K562 (cell line): Measurements from ENCODE around the gene TRMT10B. TPM values are rescaled to one million over a fixed set of nuclear protein-coding genes. Genes with fewer than 3 reads are reported as not detected.

Experiments
- ARID1B ChIP-seq: fragments of 450-650 bp; IDR thresholded peaks from 2 replicates; pipeline ENCODE4 v1.6.1; 2016; ENCODE audit warnings: antibody characterized with exemption, mild to moderate bottlenecking, inconsistent platforms
- ARNT ChIP-seq, 2 experiments: fragments of 450-650 bp; IDR thresholded peaks; 2 replicates each; pipeline ENCODE4 v1.6.1; 2016; ENCODE audit warnings: mild to moderate bottlenecking in 1 of 2
- CHCHD3 ChIP-seq: fragments of 250-450 bp; sonication (Bioruptor Pico); IDR thresholded peaks from 2 replicates; pipeline ENCODE4 v2.1.2; 2022; ENCODE audit warnings: mild to moderate bottlenecking
- FOXP1 ChIP-seq: sonication (generic); formaldehyde crosslinking; IDR thresholded peaks from 2 replicates; pipeline ENCODE4 v1.8.0; 2022; ENCODE audit warnings: mild to moderate bottlenecking, missing genetic modification reagents
- HDAC1 ChIP-seq, 2 experiments: fragments of 450-650 bp; IDR thresholded peaks; 2 replicates each; pipeline ENCODE4 v1.6.1; 2016 to 2017; ENCODE audit warnings: inconsistent platforms in 1 of 2, mild to moderate bottlenecking in 1 of 2, moderate library complexity in 1 of 2
- HINFP ChIP-seq: fragments of 450-650 bp; conservative IDR thresholded peaks from 2 replicates; pipeline ENCODE4 v1.6.1; 2016; ENCODE audit warnings: missing genetic modification characterization, low read depth, mild to moderate bottlenecking, control low read depth, missing compliant biosample characterization
- HIVEP1 ChIP-seq: fragments of 250-450 bp; sonication (Bioruptor Pico); IDR thresholded peaks from 2 replicates; pipeline ENCODE4 v1.4.0; 2020; ENCODE audit warnings: mild to moderate bottlenecking
- HLTF ChIP-seq: fragments of 450-650 bp; IDR thresholded peaks from 2 replicates; pipeline ENCODE4 v1.6.1; 2016
- HNRNPK ChIP-seq: fragments of 200-400 bp; formaldehyde crosslinking; IDR thresholded peaks from one replicate; pipeline ENCODE4 v1.6.1; 2018; ENCODE audit warnings: mild to moderate bottlenecking, low read depth, low read length; ENCODE audit not compliant: poor library complexity, severe bottlenecking
- JUND ChIP-seq, 2 experiments: IDR thresholded peaks; 2 replicates in 1 of 2; 3 replicates in 1 of 2; pipeline ENCODE4 v1.6.1; 2011; ENCODE audit warnings: borderline replicate concordance in 2 of 2, low read depth in 2 of 2, low read length in 2 of 2, improper control_type of control experiment in 1 of 2, missing biosample characterization in 1 of 2, missing genetic modification characterization in 1 of 2, missing genetic modification reagents in 1 of 2
- NFRKB ChIP-seq: fragments of 450-650 bp; IDR thresholded peaks from 2 replicates; pipeline ENCODE4 v1.6.1; 2016; ENCODE audit warnings: low read depth
- POLR2B ChIP-seq: fragments of 450-650 bp; IDR thresholded peaks from 2 replicates; pipeline ENCODE4 v1.6.1; 2018; ENCODE audit warnings: low read depth; ENCODE audit not compliant: partially characterized antibody
- PTBP1 ChIP-seq: fragments of 200-400 bp; formaldehyde crosslinking; IDR thresholded peaks from 2 replicates; pipeline ENCODE4 v1.6.1; 2017; ENCODE audit warnings: low read depth, low read length
- SIN3A ChIP-seq, 2 experiments: fragments of 150-350 bp in 1 of 2; IDR thresholded peaks; 2 replicates each; pipeline ENCODE4 v1.6.1; 2011 to 2016; ENCODE audit warnings: borderline replicate concordance in 2 of 2, low read depth in 2 of 2, low read length in 2 of 2, mild to moderate bottlenecking in 2 of 2, moderate library complexity in 2 of 2; ENCODE audit not compliant: control insufficient read depth in 1 of 2
- SNRNP70 ChIP-seq: fragments of 200-400 bp; formaldehyde crosslinking; optimal IDR thresholded peaks from 2 replicates; pipeline ENCODE3; 2017; ENCODE audit warnings: low read depth, low read length
- SP1 ChIP-seq: sonication (generic); formaldehyde crosslinking; IDR thresholded peaks from 2 replicates; pipeline ENCODE4 v1.8.1; 2022; ENCODE audit warnings: mild to moderate bottlenecking, missing genetic modification reagents
- SRSF3 ChIP-seq: fragments of 200-400 bp; formaldehyde crosslinking; IDR thresholded peaks from 2 replicates; pipeline ENCODE4 v1.6.1; 2016; ENCODE audit warnings: mild to moderate bottlenecking, low read length, moderate library complexity; ENCODE audit not compliant: insufficient read depth
- USF2 ChIP-seq: sonication (generic); formaldehyde crosslinking; IDR thresholded peaks from 2 replicates; pipeline ENCODE4 v1.5.0; 2020; ENCODE audit warnings: missing genetic modification reagents
- ZNF24 ChIP-seq: fragments of 450-650 bp; IDR thresholded peaks from 2 replicates; pipeline ENCODE4 v1.6.1; 2016
- ZNF316 ChIP-seq: fragments of 450-650 bp; IDR thresholded peaks from 2 replicates; pipeline ENCODE4 v1.6.1; 2016
- ZNF354B ChIP-seq: fragments of 250-450 bp; sonication (Bioruptor Pico); IDR thresholded peaks from 2 replicates; pipeline ENCODE4 v1.4.0; 2020
- ZNF395 ChIP-seq: fragments of 200-800 bp; sonication (Bioruptor generic); IDR thresholded peaks from 2 replicates; pipeline ENCODE4 v1.6.1; 2017; ENCODE audit warnings: missing genetic modification characterization, missing compliant biosample characterization
- ZNF398 ChIP-seq: fragments of 250-450 bp; sonication (Bioruptor Pico); IDR thresholded peaks from 2 replicates; pipeline ENCODE4 v1.8.0; 2021; ENCODE audit warnings: moderate library complexity, mild to moderate bottlenecking, inconsistent platforms
- ZNF408 ChIP-seq: fragments of 250-450 bp; sonication (Bioruptor Pico); IDR thresholded peaks from 2 replicates; pipeline ENCODE4 v1.4.0; 2020; ENCODE audit warnings: low read depth, mild to moderate bottlenecking, moderate library complexity
- ZNF696 ChIP-seq: fragments of 250-450 bp; sonication (Bioruptor Pico); conservative IDR thresholded peaks from 2 replicates; pipeline ENCODE4 v1.4.0; 2020; ENCODE audit warnings: mild to moderate bottlenecking, moderate library complexity
- polyA plus RNA-seq, 8 experiments: library from polyadenylated mRNA; depleted of rRNA in 4 of 8; stranded (reverse) in 5 of 8; unstranded in 3 of 8; fragments of >200 nt; fragmentation: Nextera tagmentation in 2 of 8; fragmentation: Illumina TruSeq in 1 of 8; extraction: Ambion mirVana in 2 of 8; extraction: Trizol in 1 of 8; gene quantifications; 2 replicates each; pipeline versions ENCODE4 v1.2.1 to v1.2.3, GENCODE V29; 2011 to 2014; ENCODE audit warnings: inconsistent platforms in 1 of 8, missing spikeins in 1 of 8
- total RNA-seq, 7 experiments: library from RNA; depleted of rRNA in 6 of 7; stranded (reverse); fragments of >200 nt in 6 of 7; fragmentation: Illumina TruSeq in 2 of 7; extraction: Trizol in 2 of 7; gene quantifications; 2 replicates each; pipeline versions ENCODE4 v1.2.1 to v1.2.3, GENCODE V29; 2011 to 2021; ENCODE audit warnings: low replicate concordance in 1 of 7

The TRMT10B gene
- total and polyA plus RNA-seq, 9 of the 15 experiments (the other 6 are each of a cell fraction or from before 2014, with no cell fraction given): 2.9 to 13.4 (median 7.0) TPM

- TF ChIP-seq ZNF395 (CRISPR knock-in tag): peak; percentile 48; the same call in 1 of the 2 replicates
- no peak for TF ChIP-seq ZNF24
- no peak for TF ChIP-seq ZNF354B (CRISPR knock-in tag)
- TF ChIP-seq HIVEP1: no peak
- TF ChIP-seq ZNF316: peak; percentile 26; the same call in 1 of the 2 replicates
- TF ChIP-seq SP1: no peak
- TF ChIP-seq USF2 (CRISPR knock-in tag): peak; percentile 48; the same call in 1 of the 2 replicates
- peak; percentile 88 for TF ChIP-seq ARID1B
- TF ChIP-seq POLR2B: no peak
- no peak for TF ChIP-seq CHCHD3 (CRISPR knock-in tag)
- TF ChIP-seq HLTF: no peak
- TF ChIP-seq JUND (IDR thresholded peaks at IDR 0.05; ENCODE audit: borderline replicate concordance, low read depth, low read length): no peak
- TF ChIP-seq JUND (tag; IDR thresholded peaks at IDR 0.05; ENCODE audit: borderline replicate concordance, low read depth, low read length): no peak; the same call in 2 of the 3 replicates
- no peak for TF ChIP-seq ZNF696 (CRISPR knock-in tag)
- TF ChIP-seq FOXP1 (CRISPR knock-in tag): no peak
- TF ChIP-seq NFRKB: no peak
- peak in 1 of 2 experiments; percentile 72; a peak in 2 of 4 replicates for TF ChIP-seq HDAC1 (IDR thresholded peaks at IDR 0.05)
- TF ChIP-seq ZNF408 (CRISPR knock-in tag): no peak
- TF ChIP-seq ZNF398: no peak
- no peak for TF ChIP-seq HNRNPK
- no peak for TF ChIP-seq PTBP1
- peak; percentile 36 to 49; a peak in 1 of 4 replicates for TF ChIP-seq ARNT (IDR thresholded peaks at IDR 0.05)
- TF ChIP-seq HINFP: no peak
- TF ChIP-seq SNRNP70: no peak
- TF ChIP-seq SRSF3: no peak
- TF ChIP-seq SIN3A (IDR thresholded peaks at IDR 0.05; ENCODE audit: borderline replicate concordance in 2 of 2, control insufficient read depth in 1 of 2, low read depth in 2 of 2, low read length in 2 of 2): peak in 1 of 2 experiments; percentile 46; a peak in 1 of 4 replicates
These were observed 15.7 kb downstream of the TRMT10B start (continued) for GRCh38 chr9:37769306-37769705.
